HuH-7.5 (cell line): ENCODE results near the gene UMODL1.
"Not testable (repeated sequence)": the region's sequence is repeated elsewhere in the genome, so short reads cannot be mapped to it uniquely, and the experiment has no call there.

Experiments
- DNase-seq: peaks from one replicate; pipeline ENCODE4 v3.0.0; 2011; ENCODE audit warnings: low spot score

UMODL1 gene

GRCh38 chr21:42171091-42172053 lies 100.3 kb downstream of the UMODL1 start:
- DNase-seq = no peak

GRCh38 chr21:42172596-42173483 lies 101.7 kb downstream of the UMODL1 start:
- no peak for DNase-seq

- DNase-seq = no peak
These were observed 103.1 kb downstream of the UMODL1 start for GRCh38 chr21:42174173-42174572.

- no peak for DNase-seq
These were observed 104.1 kb downstream of the UMODL1 start for GRCh38 chr21:42175110-42175710.

GRCh38 chr21:42176859-42177258 lies 105.7 kb downstream of the UMODL1 start:
- no peak for DNase-seq

GRCh38 chr21:42179316-42179715 lies 108.2 kb downstream of the UMODL1 start:
- DNase-seq = no peak

- DNase-seq = not testable (repeated sequence)
These were observed 108.9 kb downstream of the UMODL1 start for GRCh38 chr21:42180001-42180400.

GRCh38 chr21:42182713-42183371 lies 111.7 kb downstream of the UMODL1 start:
- no peak for DNase-seq

GRCh38 chr21:42183374-42184266 lies 112.5 kb downstream of the UMODL1 start:
- no peak for DNase-seq

GRCh38 chr21:42186591-42186990 lies 115.5 kb downstream of the UMODL1 start:
- no peak for DNase-seq

- DNase-seq = no peak
These were observed 117.0 kb downstream of the UMODL1 start for GRCh38 chr21:42187976-42188653.

GRCh38 chr21:42188663-42189062 lies 117.5 kb downstream of the UMODL1 start:
- DNase-seq = no peak

- no peak for DNase-seq
These were observed 118.3 kb downstream of the UMODL1 start for GRCh38 chr21:42189431-42189830.

- DNase-seq = no peak
These were observed 118.9 kb downstream of the UMODL1 start for GRCh38 chr21:42189860-42190485.

GRCh38 chr21:42190486-42190863 lies 119.4 kb downstream of the UMODL1 start:
- DNase-seq = no peak

- no peak for DNase-seq
These were observed 119.9 kb downstream of the UMODL1 start for GRCh38 chr21:42191064-42191463.

- no peak for DNase-seq
These were observed 120.8 kb downstream of the UMODL1 start for GRCh38 chr21:42191696-42192595.
